Ramos (cell line): ENCODE data around the gene BCL7B.
"Not testable (repeated sequence)": the region's sequence is repeated elsewhere in the genome, so short reads cannot be mapped to it uniquely, and the experiment has no call there.

Source experiments
- in situ Hi-C: fragments of 300-500 bp; cut with MboI; formaldehyde crosslinking; loops from one replicate; pipeline ENCODE4 v1.14.3; 2022; ENCODE audit warnings: low sequenced_read_pairs; ENCODE audit not compliant: unreplicated experiment

Gene BCL7B

GRCh38 chr7:73557397-73558257 is at the start of gene BCL7B:
BCL7B (minus strand) TSS chr7:73557690; CDS start chr7:73557578, 112 bp downstream.
- in situ Hi-C loops = no loop called here

- in situ Hi-C loops = loop anchor here (5.0 kb wide), 2 partner anchors 67 to 127 kb away; no protein-coding TSS in a partner anchor
These were observed 48.2 kb upstream of the BCL7B start for GRCh38 chr7:73605601-73606220.

GRCh38 chr7:73602721-73603651 is 45.5 kb upstream of the BCL7B start:
- in situ Hi-C loops = no loop called here

- in situ Hi-C loops = no loop called here
These were observed 42.4 kb upstream of the BCL7B start for GRCh38 chr7:73599916-73600315.

GRCh38 chr7:73599151-73599882 is 41.8 kb upstream of the BCL7B start:
- in situ Hi-C loops = no loop called here

- in situ Hi-C loops = no loop called here
These were observed 40.7 kb upstream of the BCL7B start for GRCh38 chr7:73597978-73598782.

- in situ Hi-C loops = no loop called here
These were observed 38.9 kb upstream of the BCL7B start for GRCh38 chr7:73596191-73597065.

- in situ Hi-C loops = no loop called here
These were observed 37.9 kb upstream of the BCL7B start for GRCh38 chr7:73595358-73595757.

GRCh38 chr7:73593207-73594045 is 35.9 kb upstream of the BCL7B start:
- in situ Hi-C loops = no loop called here

GRCh38 chr7:73586911-73587310 is 29.4 kb upstream of the BCL7B start:
- in situ Hi-C loops = no loop called here

- in situ Hi-C loops = no loop called here
These were observed 27.7 kb upstream of the BCL7B start for GRCh38 chr7:73585196-73585595.

GRCh38 chr7:73582664-73583202 is 25.2 kb upstream of the BCL7B start:
- in situ Hi-C loops = no loop called here

GRCh38 chr7:73581006-73581405 is 23.5 kb upstream of the BCL7B start:
- in situ Hi-C loops = not testable (repeated sequence)

GRCh38 chr7:73578342-73579128 is 21.0 kb upstream of the BCL7B start, which contains the start of gene TBL2:
TBL2 (minus strand) TSS chr7:73578579; CDS start chr7:73578549, 30 bp downstream.
- in situ Hi-C loops = no loop called here

GRCh38 chr7:73577627-73578341 is 20.3 kb upstream of the BCL7B start:
- in situ Hi-C loops = no loop called here
